GM12875 (cell line): ENCODE results near the gene LCOR.

ENCODE experiments used
- H3K4me3 ChIP-seq: one replicate; pipeline ENCODE4 v1.5.1; 2011; ENCODE audit warnings: low read depth, low read length, control low read depth
- CTCF ChIP-seq: IDR thresholded peaks from 2 replicates; pipeline ENCODE4 v1.5.1; 2011; ENCODE audit warnings: low read depth, mild to moderate bottlenecking, control low read depth, inconsistent platforms, low read length, moderate library complexity, borderline replicate concordance; ENCODE audit not compliant: insufficient read depth

LCOR gene

GRCh38 chr10:96972264-96972663 lies 140.2 kb downstream of the LCOR start:
- no peak for TF ChIP-seq CTCF
- H3K4me3 ChIP-seq: no peak overlapping the region

GRCh38 chr10:96973809-96974747 lies 142.0 kb downstream of the LCOR start:
- no peak for TF ChIP-seq CTCF
- no peak overlapping the region for H3K4me3 ChIP-seq

- H3K4me3 ChIP-seq: no peak overlapping the region
- TF ChIP-seq CTCF: no peak
Observed at GRCh38 chr10:96975136-96975535, 143.0 kb downstream of the LCOR start.

GRCh38 chr10:96978621-96979154 lies 146.6 kb downstream of the LCOR start:
- H3K4me3 ChIP-seq: no peak overlapping the region
- no peak for TF ChIP-seq CTCF

- no peak overlapping the region for H3K4me3 ChIP-seq
- TF ChIP-seq CTCF: no peak
Observed at GRCh38 chr10:96982149-96982930, 150.2 kb downstream of the LCOR start.

- H3K4me3 ChIP-seq: no peak overlapping the region
- no peak for TF ChIP-seq CTCF
Observed at GRCh38 chr10:96984541-96985131, 152.5 kb downstream of the LCOR start.
